OCI-LY7 (cell line): ENCODE data around the gene MBTD1.

Experiments
- EZH2phosphoT487 ChIP-seq: fragments of 200-600 bp; sonication (generic); IDR thresholded peaks from 2 replicates; pipeline ENCODE4 v1.6.1; 2018; ENCODE audit warnings: low read depth, borderline replicate concordance, mild to moderate bottlenecking, mixed run types, antibody characterized with exemption, low read length, moderate library complexity, mixed read lengths
- TF ChIP-seq, protein P1 (sequence below): fragments of 200-600 bp; sonication (generic); conservative IDR thresholded peaks from 2 replicates; pipeline ENCODE4 v1.5.1; 2014; ENCODE audit warnings: mild to moderate bottlenecking, antibody characterized with exemption, low read length, moderate library complexity, mixed read lengths

DNA sequence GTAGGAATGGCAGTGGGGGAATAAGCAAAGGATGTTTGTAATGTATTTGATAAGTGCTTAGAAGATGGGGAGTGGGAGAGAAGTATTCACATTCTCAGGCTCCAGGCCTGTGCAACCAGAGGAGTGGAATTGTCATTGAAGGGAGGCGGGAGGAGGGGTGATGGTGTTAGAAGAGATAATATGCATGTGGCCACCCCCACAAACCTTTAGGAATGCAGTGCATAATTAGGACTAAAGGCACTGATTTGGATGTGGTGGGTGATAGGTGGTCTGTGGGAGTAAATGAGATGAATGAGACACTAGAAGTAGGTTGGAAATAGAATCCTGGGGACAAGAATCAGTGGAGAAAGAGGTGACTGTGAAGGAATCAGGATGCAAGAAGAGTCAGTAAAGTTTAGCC, 27.6 kb upstream of the MBTD1 start:
- TF ChIP-seq, protein P1, sequence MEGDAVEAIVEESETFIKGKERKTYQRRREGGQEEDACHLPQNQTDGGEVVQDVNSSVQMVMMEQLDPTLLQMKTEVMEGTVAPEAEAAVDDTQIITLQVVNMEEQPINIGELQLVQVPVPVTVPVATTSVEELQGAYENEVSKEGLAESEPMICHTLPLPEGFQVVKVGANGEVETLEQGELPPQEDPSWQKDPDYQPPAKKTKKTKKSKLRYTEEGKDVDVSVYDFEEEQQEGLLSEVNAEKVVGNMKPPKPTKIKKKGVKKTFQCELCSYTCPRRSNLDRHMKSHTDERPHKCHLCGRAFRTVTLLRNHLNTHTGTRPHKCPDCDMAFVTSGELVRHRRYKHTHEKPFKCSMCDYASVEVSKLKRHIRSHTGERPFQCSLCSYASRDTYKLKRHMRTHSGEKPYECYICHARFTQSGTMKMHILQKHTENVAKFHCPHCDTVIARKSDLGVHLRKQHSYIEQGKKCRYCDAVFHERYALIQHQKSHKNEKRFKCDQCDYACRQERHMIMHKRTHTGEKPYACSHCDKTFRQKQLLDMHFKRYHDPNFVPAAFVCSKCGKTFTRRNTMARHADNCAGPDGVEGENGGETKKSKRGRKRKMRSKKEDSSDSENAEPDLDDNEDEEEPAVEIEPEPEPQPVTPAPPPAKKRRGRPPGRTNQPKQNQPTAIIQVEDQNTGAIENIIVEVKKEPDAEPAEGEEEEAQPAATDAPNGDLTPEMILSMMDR: no peak
- no peak for TF ChIP-seq EZH2phosphoT487
